K562 (cell line): ENCODE data around the gene TIFAB. TPM values are rescaled to one million over a fixed set of nuclear protein-coding genes. Genes with fewer than 3 reads are reported as not detected.

Source experiments
- ATAC-seq: fragments of 200-7000 bp; cut with Tn5 transposase; 3 replicates; pipeline ENCODE4 v1.9.1; 2020; ENCODE audit warnings: moderate library complexity
- BruUV-seq: library from RNA; stranded (reverse); fragments of 400-500 nt; replicated peaks from 2 replicates; lab custom pipeline; 2021; lab: Mats Ljungman, UMichigan
- CTCF ChIA-PET: fragments of 300-600 bp; formaldehyde crosslinking; extraction: SDS; loops from one replicate; lab custom pipeline; 2021; ENCODE audit warnings: low intra/inter-chr PET ratio; lab: Yijun Ruan, JAX
- POLR2A ChIA-PET: fragments of 300-600, 350-650 bp; sonication (Branson Sonifier 250); formaldehyde crosslinking; extraction: SDS; loops from one replicate; lab custom pipeline; 2021; ENCODE audit warnings: antibody characterized with exemption, inconsistent platforms; lab: Yijun Ruan, JAX
- DNase-seq, 4 experiments: peaks; one replicate each; pipeline versions ENCODE4 v3.0.0 to v3.0.0-alpha.2; 2011 to 2018; ENCODE audit warnings: low spot score in 3 of 4, mixed read lengths in 3 of 4; ENCODE audit errors: extremely low read depth in 1 of 4
- FAIRE-seq: peaks from 2 replicates; lab custom pipeline; 2011; peaks lifted over from hg19 to GRCh38; lab: Jason Lieb, UNC
- H2AFZ ChIP-seq: 2 replicates; pipeline ENCODE4 v1.6.0; 2011; ENCODE audit warnings: low read depth, low read length, control low read depth, inconsistent platforms
- H3K27ac ChIP-seq: fragments of 200-600 bp; 3 replicates; pipeline ENCODE4 v1.8.0; 2011; ENCODE audit warnings: low read depth, mild to moderate bottlenecking, control low read depth, inconsistent platforms, low read length, moderate library complexity, mixed read lengths; ENCODE audit errors: extremely low read depth
- H3K27me3 ChIP-seq, 2 experiments: fragments of 300-600 bp in 1 of 2; 2 replicates in 1 of 2; 3 replicates in 1 of 2; pipeline versions ENCODE4 v1.6.0 to v1.8.0; 2011; ENCODE audit warnings: inconsistent platforms in 2 of 2, low read length in 2 of 2, mild to moderate bottlenecking in 1 of 2, mixed read lengths in 1 of 2, moderate library complexity in 1 of 2; ENCODE audit not compliant: control insufficient read depth in 2 of 2, insufficient read depth in 2 of 2
- H3K36me3 ChIP-seq: fragments of 300-600 bp; 3 replicates; pipeline ENCODE4 v1.8.0; 2011; ENCODE audit warnings: mild to moderate bottlenecking, low read length, inconsistent platforms; ENCODE audit not compliant: control insufficient read depth, insufficient read depth
- H3K4me1 ChIP-seq, 2 experiments: fragments of 200-600 bp in 1 of 2; replicated peaks in 1 of 2; 2 replicates in 1 of 2; 3 replicates in 1 of 2; pipeline versions ENCODE4 v1.5.1 to v1.8.0; 2011; ENCODE audit warnings: inconsistent platforms in 2 of 2, low read length in 2 of 2, mild to moderate bottlenecking in 1 of 2, mixed read lengths in 1 of 2, moderate library complexity in 1 of 2; ENCODE audit not compliant: control insufficient read depth in 2 of 2, insufficient read depth in 2 of 2
- H3K4me2 ChIP-seq: 2 replicates; pipeline ENCODE4 v1.6.1; 2011; ENCODE audit warnings: low read length, control low read depth, inconsistent platforms, mixed read lengths; ENCODE audit not compliant: insufficient read depth
- H3K4me3 ChIP-seq: fragments of 200-600 bp; sonication (generic), shearing (Covaris generic); 2 replicates; pipeline ENCODE4 v1.5.1; 2016; ENCODE audit warnings: control low read depth, inconsistent platforms
- H3K79me2 ChIP-seq: fragments of 200-600 bp; 3 replicates; pipeline ENCODE4 v1.8.0; 2011; ENCODE audit warnings: low read length, inconsistent platforms; ENCODE audit not compliant: control insufficient read depth, insufficient read depth
- H3K9ac ChIP-seq, 2 experiments: 2 replicates each; pipeline versions ENCODE4 v1.6.0 to v1.6.1; 2011; ENCODE audit warnings: low read depth in 2 of 2, low read length in 2 of 2, control low read depth in 1 of 2, inconsistent platforms in 1 of 2, mild to moderate bottlenecking in 1 of 2, mixed read lengths in 1 of 2; ENCODE audit not compliant: insufficient read depth in 1 of 2
- H3K9me1 ChIP-seq: one replicate; pipeline ENCODE4 v1.6.0; 2011; ENCODE audit warnings: inconsistent platforms, mild to moderate bottlenecking, low read length, moderate library complexity; ENCODE audit not compliant: control insufficient read depth, insufficient read depth
- H3K9me3 ChIP-seq: replicated peaks from 2 replicates; pipeline ENCODE4 v1.5.1; 2011; ENCODE audit warnings: low read depth, low read length, inconsistent platforms; ENCODE audit not compliant: control insufficient read depth, insufficient read depth
- H4K20me1 ChIP-seq: replicated peaks from 2 replicates; pipeline ENCODE4 v1.6.1; 2011; ENCODE audit warnings: low read length, inconsistent platforms, mixed read lengths; ENCODE audit not compliant: control insufficient read depth, insufficient read depth
- ATF1 ChIP-seq, 2 experiments: fragments of 450-650 bp in 1 of 2; IDR thresholded peaks; 2 replicates each; pipeline ENCODE4 v1.6.1; 2016; ENCODE audit warnings: missing compliant biosample characterization in 1 of 2, missing genetic modification characterization in 1 of 2
- CTCF ChIP-seq, 3 experiments: IDR thresholded peaks in 2 of 3; conservative IDR thresholded peaks in 1 of 3; 2 replicates each; pipeline ENCODE4 v1.5.1; 2011 to 2012; ENCODE audit warnings: low read length in 3 of 3, mild to moderate bottlenecking in 3 of 3, control low read depth in 2 of 3, improper control_type of control experiment in 1 of 3, inconsistent platforms in 1 of 3, low read depth in 1 of 3, mixed read lengths in 1 of 3, moderate library complexity in 1 of 3; ENCODE audit not compliant: insufficient read depth in 2 of 3
- CXXC5 ChIP-seq: fragments of 250-450 bp; sonication (Bioruptor Pico); IDR thresholded peaks from 2 replicates; pipeline ENCODE4 v1.8.0; 2022; ENCODE audit warnings: inconsistent platforms, mild to moderate bottlenecking, moderate library complexity
- MGA ChIP-seq: fragments of 450-650 bp; IDR thresholded peaks from 2 replicates; pipeline ENCODE4 v1.6.1; 2016; ENCODE audit warnings: mild to moderate bottlenecking, moderate library complexity
- NBN ChIP-seq: fragments of 450-650 bp; IDR thresholded peaks from 2 replicates; pipeline ENCODE4 v1.6.1; 2016; ENCODE audit warnings: low read depth, mild to moderate bottlenecking
- ZNF589 ChIP-seq: fragments of 200-800 bp; sonication (Bioruptor generic); IDR thresholded peaks from 2 replicates; pipeline ENCODE4 v1.6.1; 2016; ENCODE audit warnings: low read depth, missing genetic modification characterization, missing compliant biosample characterization
- WGBS: fragments of 100-300 bp; shearing (Covaris generic); methylation state at CpG from one replicate; pipeline ENCODE4 v1.1.6; 2016; ENCODE audit warnings: low coverage, mixed read lengths; ENCODE audit not compliant: insufficient coverage; ENCODE audit errors: missing lambda C conversion rate; 5-methylcytosine and 5-hydroxymethylcytosine counted together
- in situ Hi-C: fragments of 300-500 bp; cut with MboI; formaldehyde crosslinking; loops from 4 replicates; pipeline ENCODE4 v1.15.0; 2018; ENCODE audit warnings: inconsistent platforms, mixed read lengths
- intact Hi-C: fragments of 100-400 bp; cut with micrococcal nuclease; formaldehyde crosslinking; loops from 2 replicates; pipeline ENCODE4 v1.14.2; 2022
- polyA plus RNA-seq, 8 experiments: library from polyadenylated mRNA; depleted of rRNA in 4 of 8; stranded (reverse) in 5 of 8; unstranded in 3 of 8; fragments of >200 nt; fragmentation: Nextera tagmentation in 2 of 8; fragmentation: Illumina TruSeq in 1 of 8; extraction: Ambion mirVana in 2 of 8; extraction: Trizol in 1 of 8; gene quantifications; 2 replicates each; pipeline versions ENCODE4 v1.2.1 to v1.2.3, GENCODE V29; 2011 to 2014; ENCODE audit warnings: inconsistent platforms in 1 of 8, missing spikeins in 1 of 8
- total RNA-seq, 7 experiments: library from RNA; depleted of rRNA in 6 of 7; stranded (reverse); fragments of >200 nt in 6 of 7; fragmentation: Illumina TruSeq in 2 of 7; extraction: Trizol in 2 of 7; gene quantifications; 2 replicates each; pipeline versions ENCODE4 v1.2.1 to v1.2.3, GENCODE V29; 2011 to 2021; ENCODE audit warnings: low replicate concordance in 1 of 7

The TIFAB gene
- total and polyA plus RNA-seq, 9 of the 15 experiments (the other 6 are each of a cell fraction or from before 2014, with no cell fraction given) = not detected

GRCh38 chr5:135437796-135438560 is 14.2 kb downstream of the TIFAB start:
- 35% methylated on average over 13 of the region's 13 CpGs for WGBS
- Histone ChIP-seq H4K20me1 (no peaks in the 10 kb centered on the region), H3K27me3 (no peaks in the 10 kb centered on the region), H3K4me1 (peaks cover 36 to 41% of the 10 kb centered on the region in 2 experiments), H3K9ac (0 out of 4 replicates have a peak overlapping the region, but pooled peaks of 1 of the 2 experiments have one; percentile 8), H3K27ac (peak overlapping the region; percentile 17; the same call in 2 of the 3 replicates), H3K9me1 (no peaks in the 10 kb centered on the region), H3K4me2 (peak overlapping the region; percentile 7; the same call in 1 of the 2 replicates), H3K79me2 (no peaks in the 10 kb centered on the region), H3K36me3 (no peaks in the 10 kb centered on the region), H3K4me3 (no peak overlapping the region), H3K9me3 (no peaks in the 10 kb centered on the region), H2AFZ (peak overlapping the region; percentile 92)
- ChIA-PET POLR2A (interaction anchor here (1.3 to 2.0 kb wide), 2 partner anchors 12 to 47 kb away, joined by 3 to 9 read pairs; no protein-coding TSS in a partner anchor), CTCF (no interaction called here)
- intact Hi-C loops = loop anchor here (1.0 kb wide), 1 partner anchor 19 kb away; no protein-coding TSS in a partner anchor
- FAIRE-seq = peak; percentile 65
- peak; percentile 41; the same call in 2 of the 3 replicates for ATAC-seq
- in situ Hi-C loops = no loop called here
- no TSS peak for BruUV-seq
- peak in 2 of 4 experiments; percentile 24 to 45 for DNase-seq
- peak; percentile 78 for TF ChIP-seq ZNF589
- peak in 1 of 3 experiments; percentile 12; a peak in 1 of 6 replicates for TF ChIP-seq CTCF (IDR thresholded peaks at IDR 0.05 in 2 of 3, conservative IDR thresholded peaks at IDR 0.05 in 1 of 3; ENCODE audit: insufficient read depth in 2 of 3, low read depth in 1 of 3, low read length in 3 of 3)
- no peak for TF ChIP-seq ATF1 (CRISPR knock-in tag; IDR thresholded peaks at IDR 0.05)
- 0 out of 2 replicates have a peak, but pooled peaks have one; percentile 10 for TF ChIP-seq ATF1 (tag; IDR thresholded peaks at IDR 0.05)
- peak; percentile 5; the same call in 1 of the 2 replicates for TF ChIP-seq NBN
- peak; percentile 80 for TF ChIP-seq MGA
- TF ChIP-seq CXXC5 = peak; percentile 8; the same call in 1 of the 2 replicates
